ENCODE data around the gene BNC2. TPM values are rescaled to one million over a fixed set of nuclear protein-coding genes. Genes with fewer than 3 reads are reported as not detected.

The BNC2 gene
- total RNA-seq, 4 donors from 2014 or later: 90.2 to 130 (median 100.0) TPM

DNA sequence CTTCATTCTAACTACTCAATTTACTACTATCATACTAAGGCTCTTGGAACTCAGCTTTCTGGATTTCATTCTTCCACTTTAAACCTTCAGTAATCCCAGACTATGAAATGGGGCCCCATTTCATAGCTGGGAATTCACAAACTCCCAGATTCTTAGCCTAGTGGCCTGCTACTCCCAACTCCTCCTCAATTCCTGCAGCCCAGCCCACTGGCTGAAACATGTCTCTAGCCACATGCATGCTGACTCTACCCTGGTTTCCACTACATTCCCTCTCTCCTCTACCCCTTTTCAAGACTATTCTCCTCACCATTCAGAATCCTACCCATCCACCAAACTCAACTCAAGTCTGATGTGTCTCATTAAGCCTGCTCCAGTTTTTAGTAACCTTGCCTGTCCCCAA lies 370.6 kb downstream of the BNC2 start:
- TF ChIP-seq EP300 (IDR thresholded peaks at IDR 0.05) (no peak), CTCF (IDR thresholded peaks at IDR 0.05) (no peak), POLR2A (IDR thresholded peaks at IDR 0.05) (no peak), POLR2AphosphoS5 (IDR thresholded peaks at IDR 0.05) (no peak)
- no peaks in the 10 kb centered on the region for H3K36me3 ChIP-seq
- H3K27ac ChIP-seq: no peak overlapping the region
- H3K9me3 ChIP-seq: no peaks in the 10 kb centered on the region
- no peak overlapping the region for H3K4me3 ChIP-seq
- H3K4me1 ChIP-seq: peaks cover 0 to 12% (median 0%) of the 10 kb centered on the region in 3 donors
- no peaks in the 10 kb centered on the region for H3K27me3 ChIP-seq
- ATAC-seq: no peak

- H3K4me3 ChIP-seq: no peak overlapping the region
- ATAC-seq: no peak
- no peaks in the 10 kb centered on the region for H3K4me1 ChIP-seq
- no peaks in the 10 kb centered on the region for H3K27me3 ChIP-seq
- H3K9me3 ChIP-seq: no peaks in the 10 kb centered on the region
- no peak for TF ChIP-seq POLR2A (IDR thresholded peaks at IDR 0.05)
- no peak for TF ChIP-seq CTCF (IDR thresholded peaks at IDR 0.05)
- no peak for TF ChIP-seq POLR2AphosphoS5 (IDR thresholded peaks at IDR 0.05)
- no peak for TF ChIP-seq EP300 (IDR thresholded peaks at IDR 0.05)
- no peak overlapping the region for H3K27ac ChIP-seq
- H3K36me3 ChIP-seq: no peaks in the 10 kb centered on the region
- 94% methylated on average over 2 of the region's 2 CpGs; no CpG with 5 or more reads in 1 of the 2 donors for WGBS, 2 donors (ENCODE audit: low coverage in 1 of 2)
Measured at GRCh38 chr9:16496908-16497307, 373.6 kb downstream of the BNC2 start.

- TF ChIP-seq EP300 (IDR thresholded peaks at IDR 0.05) (no peak), CTCF (IDR thresholded peaks at IDR 0.05) (no peak), POLR2A (IDR thresholded peaks at IDR 0.05) (no peak), POLR2AphosphoS5 (IDR thresholded peaks at IDR 0.05) (no peak)
- Histone ChIP-seq H3K4me3 (no peak overlapping the region), H3K4me1 (peaks cover 2 to 52% (median 3%) of the 10 kb centered on the region in 3 donors), H3K27ac (no peak overlapping the region), H3K36me3 (no peaks in the 10 kb centered on the region), H3K27me3 (no peaks in the 10 kb centered on the region), H3K9me3 (no peaks in the 10 kb centered on the region)
- 74 to 77% methylated on average over 7 of the region's 7 CpGs for WGBS, 2 donors (ENCODE audit: low coverage in 1 of 2)
- ATAC-seq: no peak
Measured at GRCh38 chr9:16487915-16488314, 382.6 kb downstream of the BNC2 start.

DNA sequence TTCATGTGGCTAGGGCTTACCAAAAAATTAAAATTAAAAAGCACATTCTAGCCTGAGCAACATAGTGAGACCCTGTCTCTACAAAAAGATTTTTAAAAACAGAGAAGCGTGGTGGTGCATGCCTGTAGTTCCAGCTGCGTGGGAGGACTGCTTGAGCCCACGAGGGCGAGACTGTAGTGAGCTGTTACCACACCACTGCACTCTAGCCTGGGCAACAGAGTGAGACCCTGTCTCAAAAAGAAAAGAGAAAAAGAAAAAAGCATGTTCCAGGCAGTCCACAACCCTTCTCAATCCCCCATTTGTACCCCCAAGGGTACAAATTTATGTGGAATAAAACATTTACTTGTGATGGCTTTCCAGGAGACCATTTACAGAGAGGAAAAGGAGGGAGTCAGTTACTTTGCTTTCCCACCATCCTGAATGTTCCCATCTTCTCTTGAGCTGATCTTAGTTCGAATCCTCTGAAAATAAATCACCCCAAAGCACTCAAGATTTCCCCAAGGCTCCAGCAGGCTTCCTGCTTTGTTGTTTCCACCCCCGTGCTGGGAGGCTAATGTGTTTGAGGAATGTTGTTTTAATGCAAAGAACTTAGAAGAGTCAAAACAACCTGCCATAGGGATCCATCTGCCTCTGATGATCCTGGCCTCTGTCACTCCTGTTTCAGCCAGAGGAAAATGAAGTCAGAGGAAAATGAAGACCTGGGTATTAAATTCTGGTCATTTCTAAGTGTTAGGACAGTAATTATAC lies 384.7 kb downstream of the BNC2 start:
- ATAC-seq: no peak
- no peaks in the 10 kb centered on the region for H3K27me3 ChIP-seq
- no peaks in the 10 kb centered on the region for H3K36me3 ChIP-seq
- H3K4me3 ChIP-seq: no peak overlapping the region
- 80 to 83% methylated on average over 2 of the region's 6 CpGs for WGBS, 2 donors (ENCODE audit: low coverage in 1 of 2)
- H3K9me3 ChIP-seq: no peaks in the 10 kb centered on the region
- H3K4me1 ChIP-seq: peaks cover 2 to 52% (median 3%) of the 10 kb centered on the region in 3 donors
- TF ChIP-seq POLR2AphosphoS5 (IDR thresholded peaks at IDR 0.05) (no peak), POLR2A (IDR thresholded peaks at IDR 0.05) (no peak), CTCF (IDR thresholded peaks at IDR 0.05) (no peak), EP300 (IDR thresholded peaks at IDR 0.05) (no peak)
- no peak overlapping the region for H3K27ac ChIP-seq

DNA sequence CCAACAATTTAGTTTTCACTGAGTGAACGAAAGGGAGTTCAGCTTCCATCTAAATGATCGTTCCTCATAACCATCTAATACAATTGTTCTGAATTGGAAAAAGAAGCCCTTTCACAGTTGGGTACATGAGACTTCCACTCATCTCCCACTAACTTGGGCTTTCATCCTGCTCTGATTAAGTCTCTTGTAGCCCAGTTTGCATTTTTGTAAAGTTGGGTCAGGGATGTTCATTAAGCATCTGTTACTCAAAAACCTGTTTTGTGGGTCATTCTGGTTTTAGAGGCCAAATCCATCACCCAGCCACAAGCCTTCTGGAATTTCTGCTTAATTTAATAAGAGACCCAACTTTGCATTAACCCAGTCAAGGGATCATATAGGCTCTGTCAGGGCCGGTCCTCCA lies 385.3 kb downstream of the BNC2 start:
- H3K27ac ChIP-seq: no peak overlapping the region
- H3K4me1 ChIP-seq: peaks cover 2 to 52% (median 3%) of the 10 kb centered on the region in 3 donors
- TF ChIP-seq CTCF (IDR thresholded peaks at IDR 0.05) (no peak), POLR2A (IDR thresholded peaks at IDR 0.05) (no peak), POLR2AphosphoS5 (IDR thresholded peaks at IDR 0.05) (no peak), EP300 (IDR thresholded peaks at IDR 0.05) (no peak)
- no peaks in the 10 kb centered on the region for H3K36me3 ChIP-seq
- H3K4me3 ChIP-seq: no peak overlapping the region
- no peaks in the 10 kb centered on the region for H3K27me3 ChIP-seq
- no peak for ATAC-seq
- H3K9me3 ChIP-seq: no peaks in the 10 kb centered on the region
- WGBS, 2 donors (ENCODE audit: low coverage in 1 of 2): 82 to 89% methylated on average over 2 to 3 of the region's 3 CpGs
